HUES6 (cell line): ENCODE data around the gene TCF3.
"Not testable (repeated sequence)": the region's sequence is repeated elsewhere in the genome, so short reads cannot be mapped to it uniquely, and the experiment has no call there.

Source experiments
- H3K27ac ChIP-seq: 2 replicates; pipeline ENCODE4 v1.7.0; 2013; ENCODE audit warnings: low read depth, mild to moderate bottlenecking, low read length, inconsistent platforms
- H3K27me3 ChIP-seq: 2 replicates; pipeline ENCODE4 v1.6.1; 2013; ENCODE audit warnings: low read length; ENCODE audit not compliant: control insufficient read depth, insufficient read depth
- H3K36me3 ChIP-seq: 2 replicates; pipeline ENCODE4 v1.6.1; 2013; ENCODE audit warnings: low read length; ENCODE audit not compliant: control insufficient read depth, insufficient read depth
- H3K4me1 ChIP-seq: 2 replicates; pipeline ENCODE4 v1.6.1; 2013; ENCODE audit warnings: low read length; ENCODE audit not compliant: control insufficient read depth, insufficient read depth
- H3K4me3 ChIP-seq: 2 replicates; pipeline ENCODE4 v1.5.1; 2013; ENCODE audit warnings: low read depth, low read length
- H3K9ac ChIP-seq: one replicate; pipeline ENCODE4 v1.6.1; 2013; ENCODE audit warnings: mild to moderate bottlenecking, low read length
- H3K9me3 ChIP-seq: 2 replicates; pipeline ENCODE4 v1.6.1; 2013; ENCODE audit warnings: low read depth, low read length; ENCODE audit not compliant: control insufficient read depth, insufficient read depth

Gene TCF3

DNA sequence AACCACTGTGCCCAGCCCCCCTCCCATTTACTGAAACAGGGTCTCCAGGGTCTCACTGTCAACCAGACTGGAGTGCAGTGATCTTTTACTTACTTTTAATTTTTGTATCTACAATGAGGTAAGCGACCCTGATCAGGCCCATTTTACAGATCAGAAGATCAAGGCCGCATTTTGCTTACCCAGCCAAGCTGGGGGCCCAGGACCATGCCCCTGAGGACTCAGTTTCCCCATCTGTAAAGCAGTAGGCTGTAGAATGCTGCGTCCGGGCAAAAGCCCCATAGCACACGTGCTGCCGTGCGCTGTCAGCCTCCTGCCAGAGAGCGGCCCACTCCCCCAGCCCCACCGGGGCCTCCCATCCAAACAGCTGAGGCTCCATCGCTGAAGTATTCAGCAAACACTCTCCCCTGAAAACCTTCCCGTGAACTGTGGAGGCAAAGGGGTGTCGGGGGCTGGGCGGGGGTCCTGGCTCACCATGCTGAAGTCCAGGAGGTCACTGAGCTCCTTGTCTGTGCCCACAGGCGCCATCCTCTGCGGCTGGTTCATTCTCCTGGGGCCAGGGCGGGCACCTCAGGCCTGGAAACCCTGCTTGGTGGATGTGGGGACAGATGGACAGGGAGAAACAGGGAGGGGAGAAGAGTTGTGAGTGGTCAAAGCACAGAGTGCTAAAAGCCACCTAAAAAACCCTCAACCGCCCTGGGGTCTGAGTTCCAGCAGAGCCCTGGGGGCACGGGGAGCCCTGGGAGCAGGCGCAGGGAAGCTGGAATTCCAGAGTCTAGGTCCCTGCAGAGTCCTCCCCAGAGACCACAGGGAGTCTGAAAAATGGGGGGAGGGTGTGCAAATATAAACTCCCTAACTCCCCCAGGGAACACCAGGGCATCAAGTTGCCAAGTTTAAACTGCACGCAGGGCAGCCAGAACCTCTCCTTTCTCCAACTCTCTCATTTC lies 2.4 kb downstream of the TCF3 start:
- peak overlapping the region; percentile 82; the same call in 1 of the 2 replicates for H3K27ac ChIP-seq
- H3K4me1 ChIP-seq, result peaks cover 7% of the 10 kb centered on the region
- H3K9me3 ChIP-seq, result no peaks in the 10 kb centered on the region
- H3K27me3 ChIP-seq, result no peaks in the 10 kb centered on the region
- H3K4me3 ChIP-seq, result peak overlapping the region; percentile 73
- peak overlapping the region; percentile 58 for H3K9ac ChIP-seq
- peaks cover 50% of the 10 kb centered on the region for H3K36me3 ChIP-seq

GRCh38 chr19:1648920-1649541 lies 3.4 kb downstream of the TCF3 start:
- Histone ChIP-seq H3K27ac (no peak overlapping the region), H3K4me1 (peaks cover 7% of the 10 kb centered on the region), H3K9ac (no peak overlapping the region), H3K27me3 (no peaks in the 10 kb centered on the region), H3K4me3 (no peak overlapping the region), H3K36me3 (peaks cover 60% of the 10 kb centered on the region), H3K9me3 (no peaks in the 10 kb centered on the region)

DNA sequence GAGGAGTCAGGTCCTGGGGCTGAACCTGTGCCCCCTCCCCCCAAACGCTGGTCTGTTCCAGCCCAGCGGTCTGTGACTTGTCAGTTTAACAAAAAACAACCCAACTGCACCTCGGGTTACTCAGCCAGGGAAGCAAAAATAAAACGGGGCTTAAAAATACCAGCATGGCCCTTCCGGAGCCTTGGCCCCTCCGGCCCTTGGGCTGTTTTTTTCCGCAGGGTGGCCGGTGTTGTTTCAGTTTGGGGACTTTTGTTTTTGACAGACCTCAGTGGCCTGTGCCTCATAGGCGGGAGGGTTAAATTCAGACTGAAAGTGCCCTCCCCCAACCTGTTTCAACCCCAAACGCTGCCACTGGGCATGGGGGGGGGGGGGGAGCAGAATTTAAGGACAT lies 4.0 kb downstream of the TCF3 start:
- Histone ChIP-seq H3K9me3 (no peaks in the 10 kb centered on the region), H3K27ac (no peak overlapping the region), H3K36me3 (peaks cover 65% of the 10 kb centered on the region)

DNA sequence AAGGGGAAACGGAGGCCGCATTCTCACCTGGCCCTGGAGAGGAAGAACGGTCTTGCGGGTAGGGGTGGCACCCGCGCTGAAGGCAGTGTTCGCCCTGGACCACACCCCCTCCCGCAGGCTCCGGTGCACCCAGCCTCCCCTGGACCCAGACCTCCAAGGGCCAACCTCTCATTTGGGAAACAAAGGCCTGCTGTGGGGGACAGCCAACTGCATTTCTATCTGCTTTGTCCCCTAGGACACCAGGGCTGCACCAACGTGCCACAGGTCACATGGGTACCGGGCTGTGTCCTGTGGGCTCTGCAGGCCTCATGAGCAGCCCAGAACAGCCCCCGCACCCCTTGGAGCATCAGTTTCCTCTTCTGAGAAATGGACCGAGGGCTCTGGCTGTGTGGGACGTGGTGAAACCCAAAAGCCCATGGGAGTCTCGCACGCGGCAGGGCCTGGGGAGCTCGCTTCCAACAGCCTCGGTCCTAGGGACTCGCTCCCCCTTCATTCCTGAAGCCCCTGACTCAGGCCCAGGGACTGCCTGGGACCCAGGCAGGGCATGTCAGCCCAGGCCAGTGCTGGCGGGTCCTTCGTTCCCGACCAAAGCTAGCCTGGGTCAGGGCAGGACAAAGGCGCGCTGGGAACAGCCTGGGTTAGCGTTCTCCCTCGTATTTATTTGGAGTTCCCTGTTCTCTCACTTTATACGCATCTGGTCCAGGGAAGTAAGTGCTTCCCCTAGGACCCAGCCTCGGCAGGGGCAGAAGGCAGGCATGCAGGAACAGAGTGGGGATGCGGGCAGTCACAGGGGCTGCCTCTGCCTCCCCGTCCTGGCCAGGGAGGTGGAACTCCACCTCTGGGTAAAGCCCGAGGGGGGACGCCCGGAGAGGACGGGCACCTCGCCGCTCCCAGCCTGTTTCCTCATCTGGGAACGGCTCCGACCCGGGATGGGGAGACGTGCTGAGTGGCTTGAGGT lies 4.6 kb downstream of the TCF3 start:
- Histone ChIP-seq H3K9ac (no peak overlapping the region), H3K4me1 (peaks cover 7% of the 10 kb centered on the region), H3K27ac (no peak overlapping the region), H3K36me3 (peaks cover 72% of the 10 kb centered on the region), H3K9me3 (no peaks in the 10 kb centered on the region), H3K4me3 (no peak overlapping the region), H3K27me3 (no peaks in the 10 kb centered on the region)

More for the DNA sequence above, 4.0 kb downstream of the TCF3 start:
- H3K27me3 ChIP-seq, result no peaks in the 10 kb centered on the region
- no peak overlapping the region for H3K9ac ChIP-seq
- H3K4me3 ChIP-seq, result no peak overlapping the region
- H3K4me1 ChIP-seq, result peaks cover 7% of the 10 kb centered on the region

DNA sequence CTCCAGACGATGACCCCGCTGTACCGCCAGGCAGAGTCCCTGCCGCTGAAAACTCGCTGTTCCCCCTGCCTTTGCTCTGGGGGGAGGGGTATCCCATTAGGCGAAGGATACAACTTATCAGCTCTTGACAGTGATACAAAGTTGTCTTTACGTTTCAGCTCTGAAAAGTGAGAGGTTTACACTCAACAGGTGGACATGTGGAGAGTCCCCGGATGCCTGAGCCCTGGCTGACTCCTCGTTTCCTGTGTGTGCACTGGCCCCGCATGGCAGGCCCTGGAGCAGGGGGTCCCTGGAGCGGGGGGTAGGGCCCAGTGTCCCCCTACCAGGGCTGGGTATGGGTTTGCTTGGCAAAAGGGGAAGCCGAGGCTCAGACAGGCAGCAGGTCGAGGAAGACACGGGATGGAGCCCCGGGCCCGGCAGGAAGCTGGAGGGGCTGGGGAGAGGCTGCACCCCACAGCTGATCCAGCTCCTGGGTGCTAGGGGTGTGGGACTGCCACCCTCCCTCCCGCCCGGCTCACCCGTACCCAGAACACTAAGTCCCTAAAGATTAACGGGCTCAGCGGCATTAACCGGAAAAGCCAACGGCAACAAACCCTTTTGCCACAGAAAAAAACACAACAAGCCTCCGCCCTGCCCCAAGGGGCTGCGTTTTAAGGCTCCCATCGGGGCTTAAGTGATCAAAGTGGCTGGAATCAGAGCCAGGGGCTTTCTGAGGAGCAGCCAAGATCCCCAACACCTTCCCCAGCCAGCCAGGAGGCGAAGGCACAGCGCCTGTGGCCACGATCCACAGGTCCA lies 5.6 kb downstream of the TCF3 start:
- H3K9me3 ChIP-seq, result no peaks in the 10 kb centered on the region
- peaks cover 7% of the 10 kb centered on the region for H3K4me1 ChIP-seq
- H3K27me3 ChIP-seq, result no peaks in the 10 kb centered on the region
- H3K4me3 ChIP-seq, result no peak overlapping the region
- H3K9ac ChIP-seq, result no peak overlapping the region
- H3K27ac ChIP-seq, result no peak overlapping the region
- peaks cover 81% of the 10 kb centered on the region for H3K36me3 ChIP-seq

GRCh38 chr19:1646149-1646548 lies 6.3 kb downstream of the TCF3 start:
- Histone ChIP-seq H3K9me3 (no peaks in the 10 kb centered on the region), H3K4me1 (peaks cover 7% of the 10 kb centered on the region), H3K36me3 (peaks cover 88% of the 10 kb centered on the region), H3K27ac (no peak overlapping the region), H3K4me3 (no peak overlapping the region), H3K9ac (no peak overlapping the region), H3K27me3 (no peaks in the 10 kb centered on the region)

DNA sequence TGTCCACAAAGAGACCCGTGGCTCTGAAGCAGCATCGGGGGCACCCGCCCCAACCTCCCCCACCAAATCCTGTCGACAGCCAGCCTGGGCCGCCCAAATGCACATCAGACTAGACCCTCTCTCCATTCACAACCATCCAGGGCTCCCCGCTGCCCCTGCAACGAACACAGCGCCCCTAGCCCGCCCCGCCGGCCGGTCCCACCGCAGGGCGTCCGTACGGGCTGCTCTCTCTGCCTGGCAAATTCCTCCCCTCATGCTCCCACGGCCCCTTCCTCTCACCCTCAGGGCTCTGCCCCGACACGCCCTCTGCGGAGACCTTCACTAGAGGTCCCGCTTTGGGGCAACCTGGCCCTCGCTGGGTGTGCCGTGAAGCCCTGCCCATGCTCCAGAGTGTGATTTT lies 7.1 kb downstream of the TCF3 start:
- peaks cover 3% of the 10 kb centered on the region for H3K4me1 ChIP-seq
- H3K9me3 ChIP-seq, result no peaks in the 10 kb centered on the region
- H3K27me3 ChIP-seq, result no peaks in the 10 kb centered on the region
- H3K9ac ChIP-seq, result no peak overlapping the region
- no peak overlapping the region for H3K27ac ChIP-seq
- H3K36me3 ChIP-seq, result peaks cover 91% of the 10 kb centered on the region
- no peak overlapping the region for H3K4me3 ChIP-seq

DNA sequence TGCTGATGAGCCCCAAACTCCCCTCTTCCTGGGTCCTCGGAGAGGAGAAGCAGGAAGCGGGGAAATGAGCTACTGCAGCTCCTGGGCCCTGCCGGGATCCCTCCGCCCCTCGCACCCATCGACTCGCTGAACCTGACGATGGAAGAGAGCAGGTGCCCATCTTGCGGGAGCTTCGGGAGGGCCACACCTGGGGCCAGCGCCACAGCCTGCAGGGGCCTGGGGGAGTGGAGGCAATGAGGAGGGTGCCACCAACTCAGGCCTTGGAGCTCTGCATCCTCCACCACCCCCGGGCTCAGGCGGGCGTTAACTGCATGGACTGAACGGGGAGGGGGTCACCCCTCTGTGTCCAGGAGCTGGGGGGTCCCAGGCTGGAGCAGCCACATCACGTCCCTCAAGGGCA lies 8.3 kb downstream of the TCF3 start:
- H3K27ac ChIP-seq, result no peak overlapping the region
- H3K4me1 ChIP-seq, result no peaks in the 10 kb centered on the region
- no peaks in the 10 kb centered on the region for H3K27me3 ChIP-seq
- peaks cover 92% of the 10 kb centered on the region for H3K36me3 ChIP-seq
- no peak overlapping the region for H3K4me3 ChIP-seq
- H3K9ac ChIP-seq, result no peak overlapping the region
- no peaks in the 10 kb centered on the region for H3K9me3 ChIP-seq

- H3K4me3 ChIP-seq, H3K9me3 ChIP-seq, H3K27ac ChIP-seq, H3K27me3 ChIP-seq, H3K9ac ChIP-seq, H3K4me1 ChIP-seq: not testable (repeated sequence)
- H3K36me3 ChIP-seq, result peaks cover 89% of the 10 kb centered on the region
Measured at GRCh38 chr19:1640893-1641448, 11.4 kb downstream of the TCF3 start.
